NB4 (cell line): Measurements from ENCODE around the gene MCM5.

Experiments
- CTCF ChIP-seq: IDR thresholded peaks from one replicate; pipeline ENCODE4 v1.5.1; 2012; ENCODE audit warnings: low read depth, low read length
- MYC ChIP-seq: IDR thresholded peaks from 2 replicates; pipeline ENCODE4 v1.6.1; 2011; ENCODE audit warnings: low read depth, low read length
- POLR2A ChIP-seq: IDR thresholded peaks from 2 replicates; pipeline ENCODE4 v1.6.1; 2011; ENCODE audit warnings: mild to moderate bottlenecking; ENCODE audit not compliant: insufficient read length; ENCODE audit errors: extremely low read depth
- TF ChIP-seq, protein P1 (sequence below): IDR thresholded peaks from 2 replicates; pipeline ENCODE4 v1.6.1; 2011; ENCODE audit warnings: low read depth, low read length

DNA sequence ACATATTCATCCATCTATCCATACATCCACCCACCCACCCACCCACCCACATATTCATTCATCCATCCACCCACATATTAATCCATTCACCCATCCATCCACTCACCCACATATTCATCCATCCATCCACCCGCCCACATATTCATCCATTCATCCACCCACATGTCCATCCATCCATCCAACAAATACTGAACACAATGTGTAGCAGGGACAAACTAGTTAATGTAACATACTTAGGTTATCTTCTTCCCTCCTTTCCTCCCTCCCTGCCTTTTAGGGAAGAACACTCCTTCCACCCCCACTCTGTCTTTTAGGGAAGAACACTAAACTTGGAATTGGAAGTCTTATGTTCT, 39.4 kb downstream of the MCM5 start:
- TF ChIP-seq CTCF = no peak
- TF ChIP-seq, protein P1, sequence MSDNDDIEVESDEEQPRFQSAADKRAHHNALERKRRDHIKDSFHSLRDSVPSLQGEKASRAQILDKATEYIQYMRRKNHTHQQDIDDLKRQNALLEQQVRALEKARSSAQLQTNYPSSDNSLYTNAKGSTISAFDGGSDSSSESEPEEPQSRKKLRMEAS = no peak
- no peak for TF ChIP-seq POLR2A
- no peak for TF ChIP-seq MYC
